Small intestine (tissue), 7 donors: Measurements from ENCODE around the gene NOX5. TPM values are rescaled to one million over a fixed set of nuclear protein-coding genes. Genes with fewer than 3 reads are reported as not detected.

Source experiments
- DNase-seq, 2 donors: peaks; one replicate each; pipeline versions ENCODE4 v3.0.0 to v3.0.0-alpha.2; 2013
- FAIRE-seq: peaks from 2 replicates; lab custom pipeline; 2012; peaks lifted over from hg19 to GRCh38; lab: Jason Lieb, UNC
- H3K27ac ChIP-seq, 3 donors: one replicate each; pipeline ENCODE4 v1.5.1; 2013; ENCODE audit warnings: low read length in 2 of 3, mild to moderate bottlenecking in 2 of 3, control low read depth in 1 of 3, inconsistent platforms in 1 of 3, low read depth in 1 of 3, moderate library complexity in 1 of 3
- H3K27me3 ChIP-seq, 3 donors: one replicate each; pipeline ENCODE4 v1.6.1; 2013; ENCODE audit warnings: low read length in 3 of 3, inconsistent platforms in 1 of 3; ENCODE audit not compliant: control insufficient read depth in 3 of 3, insufficient read depth in 3 of 3
- H3K36me3 ChIP-seq, 3 donors: one replicate each; pipeline ENCODE4 v1.6.1; 2013; ENCODE audit warnings: low read length in 3 of 3, inconsistent platforms in 1 of 3, low read depth in 1 of 3, mild to moderate bottlenecking in 1 of 3, moderate library complexity in 1 of 3; ENCODE audit not compliant: control insufficient read depth in 3 of 3, insufficient read depth in 2 of 3
- H3K4me1 ChIP-seq, 3 donors: one replicate each; pipeline ENCODE4 v1.6.1; 2013; ENCODE audit warnings: low read length in 2 of 3, inconsistent platforms in 1 of 3, low read depth in 1 of 3, mild to moderate bottlenecking in 1 of 3, moderate library complexity in 1 of 3; ENCODE audit not compliant: control insufficient read depth in 3 of 3, insufficient read depth in 2 of 3
- H3K4me3 ChIP-seq, 3 donors: one replicate each; pipeline ENCODE4 v1.5.1; 2013; ENCODE audit warnings: low read length in 3 of 3, control low read depth in 1 of 3, inconsistent platforms in 1 of 3, low read depth in 1 of 3, mild to moderate bottlenecking in 1 of 3, moderate library complexity in 1 of 3
- H3K9me3 ChIP-seq, 2 donors: one replicate each; pipeline ENCODE4 v1.6.1; 2013; ENCODE audit warnings: low read depth in 1 of 2, low read length in 1 of 2; ENCODE audit not compliant: control insufficient read depth in 2 of 2, insufficient read depth in 1 of 2
- WGBS, 3 donors: extraction: QIAGEN DNeasy Blood & Tissue Kit; methylation state at CpG; one replicate each; pipeline ENCODE4 v1.1.7; 2013; 5-methylcytosine and 5-hydroxymethylcytosine counted together
- polyA plus RNA-seq, 4 donors: library from polyadenylated mRNA; stranded (reverse) in 3 of 4; unstranded in 1 of 4; fragments of 200-250 nt in 3 of 4; fragments of 120-200 nt in 1 of 4; gene quantifications; one replicate each; pipeline versions ENCODE4 v1.2.1 to v1.2.3, GENCODE V29; 2013
- donor health status: healthy with polysubstance abuse.
- donor health status: control.
- donor health status: control.
- donor health status: Bipolar disorder and iron deficiency.
- donor health status: healthy.

The NOX5 gene
- polyA plus RNA-seq, 4 donors, result 0.04 TPM; not detected in 2

GRCh38 chr15:69085325-69086081 is 71.0 kb downstream of the NOX5 start:
- 63 to 73% (median 70%) methylated on average over 5 of the region's 5 CpGs for WGBS, 3 donors
- FAIRE-seq, result no peak
- DNase-seq, result no peak

GRCh38 chr15:69086427-69087204 is 72.1 kb downstream of the NOX5 start:
- no peaks in the 10 kb centered on the region for H3K36me3 ChIP-seq
- no peaks in the 10 kb centered on the region for H3K9me3 ChIP-seq
- peaks cover 0 to 2% (median 2%) of the 10 kb centered on the region in 3 donors for H3K27me3 ChIP-seq
- FAIRE-seq (no peak), DNase-seq (no peak)
- 79 to 85% (median 81%) methylated on average over 14 of the region's 14 CpGs for WGBS, 3 donors
- H3K27ac ChIP-seq, result no peak overlapping the region
- no peak overlapping the region for H3K4me3 ChIP-seq
- H3K4me1 ChIP-seq, result peaks cover 0 to 6% (median 2%) of the 10 kb centered on the region in 3 donors

More at GRCh38 chr15:69085325-69086081, 71.0 kb downstream of the NOX5 start:
- Histone ChIP-seq H3K4me1 (peaks cover 0 to 6% (median 2%) of the 10 kb centered on the region in 3 donors), H3K27me3 (peaks cover 0 to 2% (median 2%) of the 10 kb centered on the region in 3 donors), H3K36me3 (no peaks in the 10 kb centered on the region), H3K9me3 (no peaks in the 10 kb centered on the region), H3K27ac (no peak overlapping the region), H3K4me3 (no peak overlapping the region)

- FAIRE-seq, result no peak
Observed at GRCh38 chr15:69087366-69087976, 73.0 kb downstream of the NOX5 start.

GRCh38 chr15:69088300-69088965 is 73.9 kb downstream of the NOX5 start:
- H3K27me3 ChIP-seq, result peaks cover 0 to 2% (median 2%) of the 10 kb centered on the region in 3 donors
- H3K4me3 ChIP-seq, result no peak overlapping the region
- no peak overlapping the region for H3K27ac ChIP-seq
- H3K36me3 ChIP-seq, result no peaks in the 10 kb centered on the region
- WGBS, 3 donors, result 13 to 40% (median 15%) methylated on average over 10 of the region's 10 CpGs
- FAIRE-seq (no peak), DNase-seq (peak in 1 of 2 donors; percentile 23)
- no peaks in the 10 kb centered on the region for H3K4me1 ChIP-seq
- no peaks in the 10 kb centered on the region for H3K9me3 ChIP-seq

More at GRCh38 chr15:69087366-69087976, 73.0 kb downstream of the NOX5 start:
- H3K27ac ChIP-seq, result no peak overlapping the region
- H3K27me3 ChIP-seq, result peaks cover 0 to 2% (median 2%) of the 10 kb centered on the region in 3 donors
- H3K9me3 ChIP-seq, result no peaks in the 10 kb centered on the region
- 90 to 92% (median 90%) methylated on average over 5 of the region's 5 CpGs for WGBS, 3 donors
- no peaks in the 10 kb centered on the region for H3K36me3 ChIP-seq
- no peak for DNase-seq
- peaks cover 0 to 1% (median 0%) of the 10 kb centered on the region in 3 donors for H3K4me1 ChIP-seq
- H3K4me3 ChIP-seq, result no peak overlapping the region

GRCh38 chr15:69089258-69089657 is 74.8 kb downstream of the NOX5 start:
- FAIRE-seq, result no peak
- 89 to 92% (median 89%) methylated on average over 5 of the region's 5 CpGs for WGBS, 3 donors
- Histone ChIP-seq H3K36me3 (no peaks in the 10 kb centered on the region), H3K27me3 (peaks cover 0 to 2% (median 2%) of the 10 kb centered on the region in 3 donors), H3K9me3 (no peaks in the 10 kb centered on the region), H3K4me1 (no peaks in the 10 kb centered on the region), H3K4me3 (no peak overlapping the region), H3K27ac (no peak overlapping the region)
- no peak for DNase-seq

- 68 to 79% (median 72%) methylated on average over 5 of the region's 5 CpGs for WGBS, 3 donors
- FAIRE-seq (no peak), DNase-seq (no peak)
Observed at GRCh38 chr15:69090197-69090948, 75.9 kb downstream of the NOX5 start.

GRCh38 chr15:69091654-69092053 is 77.2 kb downstream of the NOX5 start:
- no peaks in the 10 kb centered on the region for H3K4me1 ChIP-seq
- DNase-seq (no peak), FAIRE-seq (no peak)
- no peak overlapping the region for H3K4me3 ChIP-seq
- no peaks in the 10 kb centered on the region for H3K9me3 ChIP-seq
- H3K27me3 ChIP-seq, result peaks cover 0 to 2% (median 2%) of the 10 kb centered on the region in 3 donors
- H3K36me3 ChIP-seq, result no peaks in the 10 kb centered on the region
- 88 to 96% (median 90%) methylated on average over 1 of the region's 1 CpG for WGBS, 3 donors
- H3K27ac ChIP-seq, result no peak overlapping the region

More at GRCh38 chr15:69090197-69090948, 75.9 kb downstream of the NOX5 start:
- Histone ChIP-seq H3K9me3 (no peaks in the 10 kb centered on the region), H3K27ac (no peak overlapping the region), H3K4me1 (no peaks in the 10 kb centered on the region), H3K27me3 (peaks cover 0 to 2% (median 2%) of the 10 kb centered on the region in 3 donors), H3K4me3 (no peak overlapping the region), H3K36me3 (no peaks in the 10 kb centered on the region)
